ENCODE data around the gene SPATC1L.
"Not testable (repeated sequence)": the region's sequence is repeated elsewhere in the genome, so short reads cannot be mapped to it uniquely, and the experiment has no call there.

- not testable (repeated sequence) for TF ChIP-seq TCF4 (CRISPR knock-in tag; IDR thresholded peaks at IDR 0.05; ENCODE audit: borderline replicate concordance)
- TF ChIP-seq, protein P1, sequence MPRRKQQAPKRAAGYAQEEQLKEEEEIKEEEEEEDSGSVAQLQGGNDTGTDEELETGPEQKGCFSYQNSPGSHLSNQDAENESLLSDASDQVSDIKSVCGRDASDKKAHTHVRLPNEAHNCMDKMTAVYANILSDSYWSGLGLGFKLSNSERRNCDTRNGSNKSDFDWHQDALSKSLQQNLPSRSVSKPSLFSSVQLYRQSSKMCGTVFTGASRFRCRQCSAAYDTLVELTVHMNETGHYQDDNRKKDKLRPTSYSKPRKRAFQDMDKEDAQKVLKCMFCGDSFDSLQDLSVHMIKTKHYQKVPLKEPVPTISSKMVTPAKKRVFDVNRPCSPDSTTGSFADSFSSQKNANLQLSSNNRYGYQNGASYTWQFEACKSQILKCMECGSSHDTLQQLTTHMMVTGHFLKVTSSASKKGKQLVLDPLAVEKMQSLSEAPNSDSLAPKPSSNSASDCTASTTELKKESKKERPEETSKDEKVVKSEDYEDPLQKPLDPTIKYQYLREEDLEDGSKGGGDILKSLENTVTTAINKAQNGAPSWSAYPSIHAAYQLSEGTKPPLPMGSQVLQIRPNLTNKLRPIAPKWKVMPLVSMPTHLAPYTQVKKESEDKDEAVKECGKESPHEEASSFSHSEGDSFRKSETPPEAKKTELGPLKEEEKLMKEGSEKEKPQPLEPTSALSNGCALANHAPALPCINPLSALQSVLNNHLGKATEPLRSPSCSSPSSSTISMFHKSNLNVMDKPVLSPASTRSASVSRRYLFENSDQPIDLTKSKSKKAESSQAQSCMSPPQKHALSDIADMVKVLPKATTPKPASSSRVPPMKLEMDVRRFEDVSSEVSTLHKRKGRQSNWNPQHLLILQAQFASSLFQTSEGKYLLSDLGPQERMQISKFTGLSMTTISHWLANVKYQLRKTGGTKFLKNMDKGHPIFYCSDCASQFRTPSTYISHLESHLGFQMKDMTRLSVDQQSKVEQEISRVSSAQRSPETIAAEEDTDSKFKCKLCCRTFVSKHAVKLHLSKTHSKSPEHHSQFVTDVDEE (CRISPR knock-in tag; IDR thresholded peaks at IDR 0.05): not testable (repeated sequence)
Observed at GRCh38 chr21:46170436-46171193, 13.6 kb downstream of the SPATC1L start.
